Thoracic aorta (tissue), 2 donors: ENCODE measurements around the gene MACROD1. TPM values are rescaled to one million over a fixed set of nuclear protein-coding genes. Genes with fewer than 3 reads are reported as not detected.

ENCODE experiments used
- ATAC-seq: fragments of 150-250 bp; one replicate; pipeline ENCODE4 v1.8.0; 2017; ENCODE audit warnings: low read depth; ENCODE audit not compliant: insufficient number of reproducible peaks, low FRiP score
- DNase-seq: peaks from one replicate; pipeline ENCODE4 v3.0.0-alpha.2; 2020; ENCODE audit warnings: low spot score
- H3K27ac ChIP-seq, 2 donors: fragments of 200-600 bp; sonication (generic); 1 replicate in 1 of 2; 2 replicates in 1 of 2; pipeline ENCODE4 v1.5.1; 2016; ENCODE audit warnings: mild to moderate bottlenecking in 2 of 2, moderate library complexity in 2 of 2
- H3K27me3 ChIP-seq: fragments of 200-600 bp; sonication (generic); replicated peaks from 2 replicates; pipeline ENCODE4 v1.6.0; 2016; ENCODE audit warnings: mild to moderate bottlenecking; ENCODE audit not compliant: insufficient read depth
- H3K36me3 ChIP-seq: fragments of 200-600 bp; sonication (generic); one replicate; pipeline ENCODE4 v1.5.1; 2016
- H3K4me1 ChIP-seq, 2 donors: fragments of 200-600 bp; sonication (generic); 1 replicate in 1 of 2; 2 replicates in 1 of 2; pipeline versions ENCODE4 v1.5.1 to v1.6.0; 2016; ENCODE audit warnings: low read depth in 2 of 2, mild to moderate bottlenecking in 1 of 2; ENCODE audit not compliant: control insufficient read depth in 1 of 2
- H3K4me3 ChIP-seq: fragments of 200-600 bp; sonication (generic); 2 replicates; pipeline ENCODE4 v1.5.1; 2016; ENCODE audit warnings: mild to moderate bottlenecking
- H3K9me3 ChIP-seq: fragments of 200-600 bp; sonication (generic); 2 replicates; pipeline ENCODE4 v1.5.1; 2016
- total RNA-seq, 2 donors: library from RNA; depleted of rRNA; stranded (reverse); fragments of >200 nt; gene quantifications; one replicate each; pipeline versions ENCODE4 v1.1.0 to v1.2.3, GENCODE V29; 2016
- TF ChIP-seq, protein P1 (sequence below): fragments of 200-600 bp; sonication (generic); IDR thresholded peaks from one replicate; pipeline ENCODE4 v1.5.1; 2019; ENCODE audit warnings: antibody characterized with exemption

Gene MACROD1
- total RNA-seq, 2 donors from 2014 or later: 15.8 to 17.6 TPM

DNA sequence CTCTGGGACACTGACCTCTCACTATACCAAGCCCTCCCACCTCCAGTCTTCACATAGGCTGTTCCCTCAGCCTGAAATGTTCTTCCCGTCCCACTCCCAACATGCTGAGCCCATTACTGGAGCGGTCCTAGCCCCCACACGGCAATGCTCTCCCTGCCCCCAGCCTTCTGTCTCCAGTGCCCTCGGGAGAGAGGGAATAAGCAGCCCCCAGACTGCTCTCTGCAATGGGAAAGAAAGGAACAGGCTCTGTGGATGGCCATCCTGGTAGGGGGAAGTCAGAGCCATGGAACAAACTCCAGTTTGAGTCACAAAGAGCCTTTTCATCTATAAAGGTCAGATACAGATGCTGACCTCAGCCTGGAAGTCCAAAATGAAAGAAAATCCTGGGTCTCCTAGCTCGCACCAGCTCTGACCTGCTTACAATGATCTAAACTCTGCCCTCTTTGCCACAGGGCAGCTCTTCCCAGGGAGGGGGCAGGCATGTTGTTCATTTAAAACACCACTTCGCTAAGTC, 67.5 kb downstream of the MACROD1 start:
- no peak overlapping the region for H3K4me3 ChIP-seq
- TF ChIP-seq, protein P1, sequence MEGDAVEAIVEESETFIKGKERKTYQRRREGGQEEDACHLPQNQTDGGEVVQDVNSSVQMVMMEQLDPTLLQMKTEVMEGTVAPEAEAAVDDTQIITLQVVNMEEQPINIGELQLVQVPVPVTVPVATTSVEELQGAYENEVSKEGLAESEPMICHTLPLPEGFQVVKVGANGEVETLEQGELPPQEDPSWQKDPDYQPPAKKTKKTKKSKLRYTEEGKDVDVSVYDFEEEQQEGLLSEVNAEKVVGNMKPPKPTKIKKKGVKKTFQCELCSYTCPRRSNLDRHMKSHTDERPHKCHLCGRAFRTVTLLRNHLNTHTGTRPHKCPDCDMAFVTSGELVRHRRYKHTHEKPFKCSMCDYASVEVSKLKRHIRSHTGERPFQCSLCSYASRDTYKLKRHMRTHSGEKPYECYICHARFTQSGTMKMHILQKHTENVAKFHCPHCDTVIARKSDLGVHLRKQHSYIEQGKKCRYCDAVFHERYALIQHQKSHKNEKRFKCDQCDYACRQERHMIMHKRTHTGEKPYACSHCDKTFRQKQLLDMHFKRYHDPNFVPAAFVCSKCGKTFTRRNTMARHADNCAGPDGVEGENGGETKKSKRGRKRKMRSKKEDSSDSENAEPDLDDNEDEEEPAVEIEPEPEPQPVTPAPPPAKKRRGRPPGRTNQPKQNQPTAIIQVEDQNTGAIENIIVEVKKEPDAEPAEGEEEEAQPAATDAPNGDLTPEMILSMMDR: no peak
- H3K36me3 ChIP-seq: no peaks in the 10 kb centered on the region
- no peak overlapping the region for H3K27ac ChIP-seq
- ATAC-seq: no peak
- no peaks in the 10 kb centered on the region for H3K9me3 ChIP-seq
- no peak for DNase-seq
- no peaks in the 10 kb centered on the region for H3K4me1 ChIP-seq
- no peaks in the 10 kb centered on the region for H3K27me3 ChIP-seq

DNA sequence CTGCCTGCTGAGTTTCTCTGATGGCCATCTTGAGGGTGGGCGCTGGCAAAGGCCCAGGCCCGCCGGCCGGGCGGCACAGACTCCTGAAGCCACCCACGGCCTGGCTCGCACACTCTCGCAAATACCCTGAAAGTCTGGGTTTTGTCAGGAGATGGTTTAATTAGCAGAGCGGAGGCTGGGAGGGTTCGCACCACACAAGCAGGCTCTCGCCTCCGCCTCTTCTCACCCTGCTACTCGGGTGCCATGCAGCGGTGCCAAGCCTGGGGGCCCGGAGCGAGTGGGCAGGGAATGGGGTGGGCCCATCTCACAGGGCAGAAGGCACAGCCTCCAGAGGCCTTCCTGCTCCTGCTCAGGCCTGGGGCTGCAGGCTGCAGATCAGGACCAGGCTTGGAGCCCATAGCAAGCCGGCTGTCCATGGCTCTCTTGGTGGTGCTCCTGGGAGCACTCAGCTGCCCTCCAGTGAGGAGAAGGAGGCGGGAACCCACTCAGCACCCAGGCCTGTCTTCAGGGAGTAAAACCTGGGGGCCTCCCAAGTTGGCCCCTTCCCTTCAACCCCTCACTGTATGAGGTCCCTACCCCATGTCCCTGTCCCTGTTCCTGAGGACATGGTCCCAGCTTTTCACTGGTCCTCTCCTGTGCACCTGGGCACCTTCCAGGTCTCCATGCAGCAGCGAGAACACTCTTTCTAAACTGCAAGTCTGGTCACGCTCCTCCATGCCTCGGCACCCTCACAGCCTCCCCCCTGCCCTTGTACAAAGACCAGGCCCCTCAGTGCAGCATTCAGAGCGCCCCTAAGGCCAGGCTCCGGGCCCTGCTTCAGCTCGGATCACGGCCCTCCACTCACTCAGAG, 68.2 kb downstream of the MACROD1 start:
- no peaks in the 10 kb centered on the region for H3K4me1 ChIP-seq

DNA sequence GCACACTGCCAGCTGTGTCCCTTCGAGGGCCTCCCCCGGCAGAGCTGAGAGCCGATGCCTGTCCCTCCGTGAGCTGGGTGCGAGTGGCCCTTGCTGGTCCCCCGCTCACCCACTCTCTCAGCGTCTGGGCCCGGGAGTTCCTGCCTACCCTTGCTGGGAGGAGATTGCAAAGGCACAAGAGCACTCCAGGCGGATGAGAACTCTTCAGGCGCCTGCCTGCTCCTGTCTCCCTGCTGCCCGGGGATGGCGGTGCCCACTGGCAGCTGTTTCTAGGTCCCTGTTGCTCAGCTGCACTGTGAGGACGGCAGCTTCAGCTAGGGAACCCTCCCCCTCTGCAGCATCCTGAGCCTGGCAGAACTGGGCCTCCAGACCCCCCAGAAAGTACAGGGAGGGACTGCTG, 69.1 kb downstream of the MACROD1 start:
- Histone ChIP-seq H3K4me1 (no peaks in the 10 kb centered on the region), H3K36me3 (no peaks in the 10 kb centered on the region), H3K4me3 (no peak overlapping the region), H3K27ac (no peak overlapping the region), H3K9me3 (no peaks in the 10 kb centered on the region), H3K27me3 (no peaks in the 10 kb centered on the region)
- ATAC-seq (no peak), DNase-seq (no peak)
- TF ChIP-seq, protein P1: no peak

More for the DNA sequence above, 68.2 kb downstream of the MACROD1 start:
- ATAC-seq: no peak
- Histone ChIP-seq H3K27ac (no peak overlapping the region), H3K9me3 (no peaks in the 10 kb centered on the region), H3K27me3 (no peaks in the 10 kb centered on the region), H3K36me3 (no peaks in the 10 kb centered on the region), H3K4me3 (no peak overlapping the region)
- DNase-seq: no peak
- TF ChIP-seq, protein P1: no peak

DNA sequence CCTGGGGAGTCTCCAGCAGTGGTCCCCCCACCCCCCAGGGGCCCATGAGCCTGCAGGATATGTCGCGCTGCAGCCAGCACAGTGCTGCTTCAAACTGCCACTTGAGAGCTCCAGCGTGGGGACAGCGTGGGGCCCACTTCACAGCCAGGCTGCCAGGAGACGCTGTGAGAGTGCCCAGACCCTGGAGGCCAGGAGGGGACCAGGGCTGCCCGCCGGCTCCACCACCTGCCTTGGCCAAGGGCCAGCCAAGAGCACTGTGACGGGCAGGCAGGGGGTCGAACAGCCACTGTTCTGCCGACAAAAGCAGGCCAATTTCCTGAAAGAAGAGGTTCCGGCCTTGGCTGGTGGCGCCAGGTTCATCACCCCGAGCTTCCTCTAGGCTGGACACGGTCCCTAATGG, 70.0 kb downstream of the MACROD1 start:
- no peak for DNase-seq
- Histone ChIP-seq H3K27me3 (no peaks in the 10 kb centered on the region), H3K4me3 (no peak overlapping the region), H3K4me1 (no peaks in the 10 kb centered on the region), H3K9me3 (no peaks in the 10 kb centered on the region), H3K36me3 (no peaks in the 10 kb centered on the region), H3K27ac (no peak overlapping the region)
- TF ChIP-seq, protein P1: no peak
- ATAC-seq: no peak

DNA sequence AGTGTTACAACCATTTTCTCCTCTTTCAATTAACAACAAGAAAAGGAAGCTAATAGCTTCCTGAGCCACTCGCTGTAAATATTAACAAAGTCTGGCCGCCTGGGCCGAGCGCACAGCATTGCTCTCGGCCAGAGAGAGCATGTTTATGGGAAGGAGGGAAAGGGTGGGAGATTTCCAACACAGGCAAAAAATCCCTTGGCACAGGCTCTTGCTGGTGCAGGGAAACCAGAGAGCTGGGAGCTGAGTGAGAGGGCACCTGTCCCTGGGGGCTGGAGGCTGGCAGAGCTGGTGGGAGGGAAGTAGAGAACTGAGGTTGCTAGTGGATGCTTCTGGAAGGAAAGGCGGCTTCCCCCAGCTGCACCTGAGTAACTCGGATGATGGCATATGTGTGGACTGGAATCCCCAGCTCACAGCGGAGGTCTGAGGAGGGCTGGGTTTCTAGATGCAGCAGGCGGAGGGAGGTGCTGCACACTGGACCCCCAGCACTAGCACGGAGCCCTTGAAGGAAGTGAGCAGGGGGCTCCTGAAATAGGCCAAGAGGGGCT, 70.6 kb downstream of the MACROD1 start:
- Histone ChIP-seq H3K27ac (no peak overlapping the region), H3K27me3 (no peaks in the 10 kb centered on the region), H3K4me3 (no peak overlapping the region), H3K9me3 (no peaks in the 10 kb centered on the region), H3K36me3 (no peaks in the 10 kb centered on the region), H3K4me1 (no peaks in the 10 kb centered on the region)
- TF ChIP-seq, protein P1: no peak
- ATAC-seq (no peak), DNase-seq (no peak)
